ENCODE data around the gene CTBP2.

CTBP2 gene

GRCh38 chr10:124997771-124998623 lies 162.4 kb downstream of the CTBP2 start:
- in situ Hi-C loops (cut with HindIII; ENCODE audit: low sequenced_read_pairs) = no loop called here
- no peak for TF ChIP-seq CTCF (IDR thresholded peaks at IDR 0.05; ENCODE audit: low read depth, low read length, missing control alignments)
- H3K4me3 ChIP-seq (ENCODE audit: low read depth, low read length) = no peak overlapping the region
- DNase-seq (ENCODE audit: low read depth) = no peak

DNA sequence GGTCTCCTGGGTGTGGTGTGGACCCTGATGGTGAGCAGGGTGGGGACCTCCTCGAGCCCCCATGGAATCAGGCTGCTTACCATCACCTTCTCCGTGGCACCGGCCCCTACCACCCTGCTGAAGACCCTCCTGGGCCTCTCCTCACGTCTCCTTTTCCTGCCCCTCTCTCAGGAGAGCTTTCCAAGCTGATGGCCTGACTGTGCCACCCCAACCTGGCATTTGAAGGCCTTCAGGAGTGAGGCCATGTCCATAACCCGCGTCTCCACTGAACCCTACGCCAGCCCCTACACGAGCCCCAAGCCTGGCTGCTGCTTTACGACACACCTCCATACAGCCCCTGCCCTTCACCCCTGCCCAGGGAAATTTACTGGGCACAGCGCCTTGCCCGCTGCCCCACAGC lies 163.1 kb downstream of the CTBP2 start:
- in situ Hi-C loops (cut with HindIII; ENCODE audit: low sequenced_read_pairs) = no loop called here
- no peak overlapping the region for H3K4me3 ChIP-seq (ENCODE audit: low read depth, low read length)
- no peak for TF ChIP-seq CTCF (IDR thresholded peaks at IDR 0.05; ENCODE audit: low read depth, low read length, missing control alignments)
- no peak for DNase-seq (ENCODE audit: low read depth)

- no peak for DNase-seq (ENCODE audit: low read depth)
- TF ChIP-seq CTCF (IDR thresholded peaks at IDR 0.05; ENCODE audit: low read depth, low read length, missing control alignments) = no peak
- in situ Hi-C loops (cut with HindIII; ENCODE audit: low sequenced_read_pairs) = no loop called here
- no peak overlapping the region for H3K4me3 ChIP-seq (ENCODE audit: low read depth, low read length)
Measured at GRCh38 chr10:124996854-124997215, 163.5 kb downstream of the CTBP2 start.

DNA sequence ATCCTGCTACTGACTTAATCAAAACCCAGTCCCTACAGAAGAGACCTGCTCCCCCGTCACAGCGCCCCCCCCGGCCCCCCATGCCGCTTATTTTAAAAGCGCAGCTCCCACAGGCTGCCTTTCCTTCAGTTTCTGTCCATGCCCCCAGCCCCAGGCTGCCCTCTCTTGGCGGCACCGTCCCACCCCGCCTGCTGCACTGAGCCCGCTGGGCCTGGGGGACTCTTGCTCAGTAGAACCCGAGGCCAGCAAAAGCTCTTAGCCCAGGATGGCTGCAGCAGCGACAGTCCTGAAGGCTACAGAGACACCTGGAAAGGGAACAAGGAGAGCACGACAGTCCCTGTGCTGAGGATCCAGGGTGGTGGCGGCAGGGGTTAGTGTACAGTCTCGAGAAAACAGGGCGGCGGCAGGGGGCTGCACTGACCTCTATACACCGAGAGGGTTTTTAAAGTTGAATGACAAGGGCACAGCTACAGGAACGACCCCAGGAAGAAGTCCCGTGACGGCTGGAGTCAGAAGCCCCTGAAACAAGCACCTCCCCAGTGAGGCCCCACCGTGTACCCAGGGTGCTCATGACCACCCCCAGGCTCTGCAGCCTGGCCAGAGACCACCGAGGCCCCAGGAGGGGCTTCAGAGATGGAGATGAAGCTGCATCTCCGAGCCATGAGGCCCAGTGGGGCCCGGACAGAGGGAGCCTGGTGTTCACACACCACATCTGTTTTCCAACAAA lies 164.1 kb downstream of the CTBP2 start:
- in situ Hi-C loops (cut with HindIII; ENCODE audit: low sequenced_read_pairs) = no loop called here
- no peak for DNase-seq (ENCODE audit: low read depth)
- no peak overlapping the region for H3K4me3 ChIP-seq (ENCODE audit: low read depth, low read length)
- no peak for TF ChIP-seq CTCF (IDR thresholded peaks at IDR 0.05; ENCODE audit: low read depth, low read length, missing control alignments)

- no peak for TF ChIP-seq CTCF (IDR thresholded peaks at IDR 0.05; ENCODE audit: low read depth, low read length, missing control alignments)
- in situ Hi-C loops (cut with HindIII; ENCODE audit: low sequenced_read_pairs) = no loop called here
- no peak for DNase-seq (ENCODE audit: low read depth)
- H3K4me3 ChIP-seq (ENCODE audit: low read depth, low read length) = no peak overlapping the region
Measured at GRCh38 chr10:124995605-124996004, 164.8 kb downstream of the CTBP2 start.

DNA sequence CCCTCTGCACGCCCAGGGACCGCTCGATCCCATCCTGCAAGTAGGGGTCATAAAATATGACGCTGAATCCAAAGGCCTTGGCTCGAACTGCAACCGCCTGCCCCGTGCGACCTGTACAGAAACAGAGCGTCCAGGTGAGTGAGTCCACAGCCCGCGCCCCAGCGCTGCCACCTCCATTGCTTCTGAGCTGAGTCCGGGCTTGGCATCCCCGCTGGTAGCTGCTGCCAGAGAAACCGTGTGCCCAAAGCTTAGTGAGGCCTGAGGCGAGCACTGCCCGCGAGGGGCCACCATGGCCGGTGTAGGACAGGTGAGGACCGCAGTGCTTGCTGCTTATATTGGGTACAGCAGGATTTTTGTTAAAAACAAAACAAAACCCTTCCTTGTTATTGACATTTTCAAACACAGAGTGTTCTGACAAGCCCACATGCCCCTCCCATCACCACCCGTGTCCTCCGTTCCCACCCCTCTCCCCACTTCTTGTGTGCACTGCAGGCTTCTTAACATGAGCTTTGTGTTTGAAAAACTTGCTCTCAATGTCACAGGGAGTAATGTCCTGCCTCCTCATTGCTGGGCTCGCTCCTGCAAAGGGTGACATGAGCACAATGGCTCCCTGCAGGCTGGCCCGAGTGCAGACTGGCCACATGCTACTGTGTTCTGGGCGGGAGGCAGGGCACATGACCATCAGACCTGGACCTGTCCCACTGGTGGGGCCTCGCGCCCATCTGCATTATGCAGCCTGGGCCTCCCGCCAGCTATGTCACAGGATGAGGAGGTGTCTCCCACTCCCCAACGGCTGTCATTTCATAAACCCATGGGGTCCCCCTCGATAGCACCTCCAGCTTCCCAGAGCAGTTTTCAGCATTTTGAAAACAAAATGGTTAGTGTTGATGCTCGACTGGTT lies 165.5 kb downstream of the CTBP2 start:
- DNase-seq (ENCODE audit: low read depth) = no peak
- no peak for TF ChIP-seq CTCF (IDR thresholded peaks at IDR 0.05; ENCODE audit: low read depth, low read length, missing control alignments)
- in situ Hi-C loops (cut with HindIII; ENCODE audit: low sequenced_read_pairs) = loop anchor here (5.0 kb wide), 3 partner anchors 47 to 152 kb away; no protein-coding TSS in a partner anchor
- no peak overlapping the region for H3K4me3 ChIP-seq (ENCODE audit: low read depth, low read length)
